IMR-90 (cell line): ENCODE measurements around the gene RNF103. TPM values are rescaled to one million over a fixed set of nuclear protein-coding genes. Genes with fewer than 3 reads are reported as not detected.

Source experiments
- ATAC-seq: fragments of 200-7000 bp; cut with Tn5 transposase; 2 replicates; pipeline ENCODE4 v1.9.1; 2020; ENCODE audit warnings: low read depth, mild to moderate bottlenecking, moderate library complexity
- BruUV-seq: library from RNA; stranded (reverse); fragments of 400-500 nt; replicated peaks from 2 replicates; lab custom pipeline; 2021; lab: Mats Ljungman, UMichigan
- CTCF ChIA-PET: fragments of 300-600 bp; formaldehyde crosslinking; extraction: SDS; loops from one replicate; lab custom pipeline; 2021; ENCODE audit warnings: antibody characterized with exemption; lab: Yijun Ruan, JAX
- POLR2A ChIA-PET: fragments of 300-600 bp; sonication (Branson Sonifier 250); formaldehyde crosslinking; loops from one replicate; lab custom pipeline; 2022; ENCODE audit warnings: antibody characterized with exemption; ENCODE audit not compliant: unreplicated experiment; lab: Charles Lee
- DNase-seq: peaks from one replicate; pipeline ENCODE4 v3.0.0; 2013
- H2AFZ ChIP-seq: replicated peaks from 2 replicates; pipeline ENCODE3; 2013; ENCODE audit warnings: low read length, mild to moderate bottlenecking; ENCODE audit not compliant: poor library complexity
- H2AK5ac ChIP-seq: 2 replicates; pipeline ENCODE4 v1.6.1; 2013; ENCODE audit warnings: low read depth, low read length, inconsistent platforms
- H2AK9ac ChIP-seq: replicated peaks from 2 replicates; pipeline ENCODE3; 2013; ENCODE audit warnings: mild to moderate bottlenecking, low read depth, low read length, moderate library complexity; ENCODE audit not compliant: poor library complexity
- H2BK120ac ChIP-seq: 2 replicates; pipeline ENCODE4 v1.6.1; 2013; ENCODE audit warnings: low read depth, low read length, inconsistent platforms
- H2BK15ac ChIP-seq: 3 replicates; pipeline ENCODE4 v1.6.1; 2013; ENCODE audit warnings: low read depth, low read length, inconsistent platforms
- H2BK20ac ChIP-seq: 2 replicates; pipeline ENCODE4 v1.6.1; 2013; ENCODE audit warnings: low read depth, mild to moderate bottlenecking, inconsistent platforms, low read length, moderate library complexity
- H2BK5ac ChIP-seq: 2 replicates; pipeline ENCODE4 v1.6.1; 2013; ENCODE audit warnings: mild to moderate bottlenecking, low read depth, low read length, inconsistent platforms; ENCODE audit not compliant: poor library complexity, severe bottlenecking
- H3K14ac ChIP-seq: replicated peaks from 2 replicates; pipeline ENCODE4 v1.6.1; 2013; ENCODE audit warnings: low read depth, low read length, inconsistent platforms
- H3K18ac ChIP-seq: 2 replicates; pipeline ENCODE4 v1.6.1; 2013; ENCODE audit warnings: low read depth, low read length, control low read depth
- H3K23ac ChIP-seq: 2 replicates; pipeline ENCODE4 v1.6.1; 2013; ENCODE audit warnings: low read depth, low read length, inconsistent platforms
- H3K27ac ChIP-seq: 2 replicates; pipeline ENCODE4 v1.5.1; 2013; ENCODE audit warnings: mild to moderate bottlenecking, control low read depth, low read length; ENCODE audit not compliant: insufficient read depth
- H3K27me3 ChIP-seq: 2 replicates; pipeline ENCODE4 v1.6.1; 2013; ENCODE audit warnings: low read length; ENCODE audit not compliant: control insufficient read depth, insufficient read depth
- H3K36me3 ChIP-seq: 2 replicates; pipeline ENCODE4 v1.6.1; 2013; ENCODE audit warnings: low read length, mixed read lengths; ENCODE audit not compliant: control insufficient read depth, insufficient read depth
- H3K4ac ChIP-seq: 2 replicates; pipeline ENCODE4 v1.6.1; 2013; ENCODE audit warnings: low read depth, low read length, inconsistent platforms
- H3K4me1 ChIP-seq: 2 replicates; pipeline ENCODE4 v1.6.1; 2013; ENCODE audit warnings: low read length, mixed read lengths; ENCODE audit not compliant: control insufficient read depth, insufficient read depth
- H3K4me2 ChIP-seq: 2 replicates; pipeline ENCODE4 v1.6.1; 2013; ENCODE audit warnings: low read depth, mild to moderate bottlenecking, control low read depth, low read length, moderate library complexity
- H3K4me3 ChIP-seq: 2 replicates; pipeline ENCODE4 v1.5.1; 2013; ENCODE audit warnings: low read depth, mild to moderate bottlenecking, control low read depth, low read length, moderate library complexity; ENCODE audit not compliant: insufficient read depth
- H3K56ac ChIP-seq: 2 replicates; pipeline ENCODE4 v1.6.1; 2013; ENCODE audit warnings: low read length, inconsistent platforms; ENCODE audit not compliant: insufficient read depth; ENCODE audit errors: extremely low read depth
- H3K79me1 ChIP-seq, 2 experiments: 2 replicates each; pipeline ENCODE4 v1.6.1; 2013; ENCODE audit warnings: low read length in 2 of 2, inconsistent platforms in 1 of 2, low read depth in 1 of 2
- H3K9ac ChIP-seq: 2 replicates; pipeline ENCODE4 v1.6.1; 2013; ENCODE audit warnings: low read depth, low read length, control low read depth
- H3K9me1 ChIP-seq: 2 replicates; pipeline ENCODE4 v1.6.1; 2013; ENCODE audit warnings: low read length, inconsistent platforms; ENCODE audit not compliant: insufficient read depth
- H3K9me3 ChIP-seq: 2 replicates; pipeline ENCODE4 v1.6.1; 2013; ENCODE audit warnings: low read length; ENCODE audit not compliant: control insufficient read depth, insufficient read depth
- H4K20me1 ChIP-seq: 2 replicates; pipeline ENCODE4 v1.6.1; 2013; ENCODE audit warnings: low read length, inconsistent platforms; ENCODE audit not compliant: insufficient read depth
- H4K5ac ChIP-seq: 2 replicates; pipeline ENCODE4 v1.6.1; 2013; ENCODE audit warnings: mild to moderate bottlenecking, low read depth, low read length, control low read depth
- H4K8ac ChIP-seq, 2 experiments: 2 replicates each; pipeline ENCODE4 v1.6.1; 2013; ENCODE audit warnings: low read depth in 2 of 2, low read length in 2 of 2, control low read depth in 1 of 2, inconsistent platforms in 1 of 2
- H4K91ac ChIP-seq: 2 replicates; pipeline ENCODE4 v1.6.1; 2013; ENCODE audit warnings: low read depth, low read length, inconsistent platforms; ENCODE audit not compliant: insufficient read depth
- CEBPB ChIP-seq: IDR thresholded peaks from 2 replicates; pipeline ENCODE4 v1.6.1; 2012; ENCODE audit warnings: low read depth, low read length, improper control_type of control experiment
- CHD1 ChIP-seq: IDR thresholded peaks from 2 replicates; pipeline ENCODE4 v1.6.1; 2012; ENCODE audit warnings: low read depth, low read length, improper control_type of control experiment
- MAFK ChIP-seq: IDR thresholded peaks from 2 replicates; pipeline ENCODE4 v1.6.1; 2012; ENCODE audit warnings: low read depth, low read length, improper control_type of control experiment
- MXI1 ChIP-seq: IDR thresholded peaks from 2 replicates; pipeline ENCODE4 v1.6.1; 2012; ENCODE audit warnings: low read depth, mild to moderate bottlenecking, low read length, moderate library complexity, borderline replicate concordance
- NFE2L2 ChIP-seq: fragments of 150-350 bp; IDR thresholded peaks from 2 replicates; pipeline ENCODE4 v1.6.1; 2016; ENCODE audit warnings: low read depth, mild to moderate bottlenecking, low read length
- POLR2A ChIP-seq: IDR thresholded peaks from 2 replicates; pipeline ENCODE4 v1.6.1; 2012; ENCODE audit warnings: mild to moderate bottlenecking, low read depth, low read length
- RAD21 ChIP-seq: IDR thresholded peaks from 2 replicates; pipeline ENCODE4 v1.6.1; 2012; ENCODE audit warnings: low read length, improper control_type of control experiment
- WGBS, 2 experiments: methylation state at CpG; one replicate each; pipeline versions ENCODE4 v1.1.5 to v1.1.7; 2013; ENCODE audit warnings: missing lambda C conversion rate in 2 of 2; ENCODE audit not compliant: insufficient read length in 1 of 2; ENCODE audit errors: extremely low coverage in 2 of 2; 5-methylcytosine and 5-hydroxymethylcytosine counted together
- dilution Hi-C: fragments of 300-500 bp; cut with HindIII; formaldehyde crosslinking; loops from one replicate; pipeline ENCODE4 v1.14.3; 2018; ENCODE audit warnings: low sequenced_read_pairs; ENCODE audit not compliant: unreplicated experiment
- in situ Hi-C: fragments of 300-500 bp; cut with MboI; formaldehyde crosslinking; loops from 3 replicates; pipeline ENCODE4 v1.14.3; 2019; ENCODE audit warnings: low sequenced_read_pairs, inconsistent platforms, mixed read lengths
- intact Hi-C: fragments of 100-400 bp; cut with micrococcal nuclease; formaldehyde crosslinking; loops from 2 replicates; pipeline ENCODE4 v1.10.0; 2022
- polyA plus RNA-seq, 3 experiments: library from polyadenylated mRNA; depleted of rRNA; stranded (reverse); fragments of >200 nt; gene quantifications; 2 replicates each; pipeline ENCODE4 v1.2.3, GENCODE V29; 2012; ENCODE audit warnings: low replicate concordance in 1 of 3
- total RNA-seq: library from RNA; depleted of rRNA; stranded (reverse); fragments of >200 nt; gene quantifications from 2 replicates; pipeline ENCODE4 v1.2.3, GENCODE V29; 2012
- TF ChIP-seq, protein P1 (sequence below): conservative IDR thresholded peaks from 2 replicates; pipeline ENCODE4 v1.5.1; 2012; ENCODE audit warnings: mild to moderate bottlenecking, low read depth, low read length, improper control_type of control experiment
- TF ChIP-seq, protein P2 (sequence below): fragments of 150-350 bp; IDR thresholded peaks from 2 replicates; pipeline ENCODE4 v1.6.1; 2017; ENCODE audit warnings: mild to moderate bottlenecking, antibody characterized with exemption, low read length, low read depth

RNF103 gene
- total and polyA plus RNA-seq, 2 of the 4 experiments (the other 2 are of a cell fraction) = 5.6 to 7.2 TPM

DNA sequence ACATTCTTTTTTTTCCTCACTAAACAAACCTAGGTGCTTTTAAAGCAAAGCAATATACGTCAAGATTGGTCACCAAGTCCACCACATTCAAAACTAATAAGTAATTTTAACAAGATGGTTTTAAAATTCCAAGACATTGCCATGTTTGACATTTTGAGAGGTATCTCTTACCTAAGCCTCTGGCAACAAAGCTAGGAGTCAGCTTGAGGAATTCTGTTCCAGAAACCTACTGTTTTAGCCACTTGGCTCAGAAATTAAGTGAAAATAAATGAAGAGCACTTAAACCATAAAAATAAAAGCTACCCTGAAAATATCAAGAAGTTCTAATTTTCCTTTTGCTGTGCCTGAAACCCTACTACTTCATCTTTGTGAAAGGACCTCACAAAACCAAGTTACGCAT, 30.4 kb downstream of the RNF103 start:
- Histone ChIP-seq H3K18ac (no peak overlapping the region), H2BK15ac (no peak overlapping the region), H2BK5ac (no peak overlapping the region), H3K14ac (no peak overlapping the region), H3K4ac (no peak overlapping the region), H3K4me2 (no peak overlapping the region), H3K36me3 (no peaks in the 10 kb centered on the region), H3K9me1 (no peaks in the 10 kb centered on the region), H4K91ac (no peak overlapping the region), H3K79me1 (no peaks in the 10 kb centered on the region), H3K4me3 (no peak overlapping the region), H3K27me3 (no peaks in the 10 kb centered on the region), H3K56ac (no peak overlapping the region), H2AK5ac (no peak overlapping the region), H4K5ac (no peak overlapping the region), H3K9ac (no peak overlapping the region), H2AFZ (no peak overlapping the region), H3K23ac (no peak overlapping the region), H3K9me3 (no peaks in the 10 kb centered on the region), H4K8ac (no peak overlapping the region), H2BK120ac (no peak overlapping the region), H2BK20ac (no peak overlapping the region), H3K27ac (no peak overlapping the region), H4K20me1 (no peaks in the 10 kb centered on the region), H2AK9ac (no peak overlapping the region), H3K4me1 (no peaks in the 10 kb centered on the region)
- dilution Hi-C loops (no loop called here), intact Hi-C loops (no loop called here), in situ Hi-C loops (no loop called here)
- ChIA-PET POLR2A (no interaction called here), CTCF (no interaction called here)
- BruUV-seq = no TSS peak
- TF ChIP-seq CHD1 = no peak
- TF ChIP-seq CEBPB = no peak
- no peak for TF ChIP-seq POLR2A
- no peak for TF ChIP-seq MAFK
- TF ChIP-seq, protein P1, sequence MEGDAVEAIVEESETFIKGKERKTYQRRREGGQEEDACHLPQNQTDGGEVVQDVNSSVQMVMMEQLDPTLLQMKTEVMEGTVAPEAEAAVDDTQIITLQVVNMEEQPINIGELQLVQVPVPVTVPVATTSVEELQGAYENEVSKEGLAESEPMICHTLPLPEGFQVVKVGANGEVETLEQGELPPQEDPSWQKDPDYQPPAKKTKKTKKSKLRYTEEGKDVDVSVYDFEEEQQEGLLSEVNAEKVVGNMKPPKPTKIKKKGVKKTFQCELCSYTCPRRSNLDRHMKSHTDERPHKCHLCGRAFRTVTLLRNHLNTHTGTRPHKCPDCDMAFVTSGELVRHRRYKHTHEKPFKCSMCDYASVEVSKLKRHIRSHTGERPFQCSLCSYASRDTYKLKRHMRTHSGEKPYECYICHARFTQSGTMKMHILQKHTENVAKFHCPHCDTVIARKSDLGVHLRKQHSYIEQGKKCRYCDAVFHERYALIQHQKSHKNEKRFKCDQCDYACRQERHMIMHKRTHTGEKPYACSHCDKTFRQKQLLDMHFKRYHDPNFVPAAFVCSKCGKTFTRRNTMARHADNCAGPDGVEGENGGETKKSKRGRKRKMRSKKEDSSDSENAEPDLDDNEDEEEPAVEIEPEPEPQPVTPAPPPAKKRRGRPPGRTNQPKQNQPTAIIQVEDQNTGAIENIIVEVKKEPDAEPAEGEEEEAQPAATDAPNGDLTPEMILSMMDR = no peak
- TF ChIP-seq RAD21 = no peak
- TF ChIP-seq NFE2L2 = no peak
- no peak for TF ChIP-seq MXI1
- TF ChIP-seq, protein P2, sequence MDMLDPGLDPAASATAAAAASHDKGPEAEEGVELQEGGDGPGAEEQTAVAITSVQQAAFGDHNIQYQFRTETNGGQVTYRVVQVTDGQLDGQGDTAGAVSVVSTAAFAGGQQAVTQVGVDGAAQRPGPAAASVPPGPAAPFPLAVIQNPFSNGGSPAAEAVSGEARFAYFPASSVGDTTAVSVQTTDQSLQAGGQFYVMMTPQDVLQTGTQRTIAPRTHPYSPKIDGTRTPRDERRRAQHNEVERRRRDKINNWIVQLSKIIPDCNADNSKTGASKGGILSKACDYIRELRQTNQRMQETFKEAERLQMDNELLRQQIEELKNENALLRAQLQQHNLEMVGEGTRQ = no peak
- DNase-seq (no peak), ATAC-seq (no peak)
- no CpG with 5 or more reads among the region's 2 CpGs for WGBS, 2 experiments
